IMR-90 (cell line): ENCODE results near the gene MGAT3. TPM values are rescaled to one million over a fixed set of nuclear protein-coding genes. Genes with fewer than 3 reads are reported as not detected.

Source experiments
- ATAC-seq: fragments of 200-7000 bp; cut with Tn5 transposase; 2 replicates; pipeline ENCODE4 v1.9.1; 2020; ENCODE audit warnings: low read depth, mild to moderate bottlenecking, moderate library complexity
- BruUV-seq: library from RNA; stranded (reverse); fragments of 400-500 nt; replicated peaks from 2 replicates; lab custom pipeline; 2021; lab: Mats Ljungman, UMichigan
- CTCF ChIA-PET: fragments of 300-600 bp; formaldehyde crosslinking; extraction: SDS; loops from one replicate; lab custom pipeline; 2021; ENCODE audit warnings: antibody characterized with exemption; lab: Yijun Ruan, JAX
- POLR2A ChIA-PET: fragments of 300-600 bp; sonication (Branson Sonifier 250); formaldehyde crosslinking; loops from one replicate; lab custom pipeline; 2022; ENCODE audit warnings: antibody characterized with exemption; ENCODE audit not compliant: unreplicated experiment; lab: Charles Lee
- DNase-seq: peaks from one replicate; pipeline ENCODE4 v3.0.0; 2013
- H2AFZ ChIP-seq: replicated peaks from 2 replicates; pipeline ENCODE3; 2013; ENCODE audit warnings: low read length, mild to moderate bottlenecking; ENCODE audit not compliant: poor library complexity
- H2AK5ac ChIP-seq: 2 replicates; pipeline ENCODE4 v1.6.1; 2013; ENCODE audit warnings: low read depth, low read length, inconsistent platforms
- H2AK9ac ChIP-seq: replicated peaks from 2 replicates; pipeline ENCODE3; 2013; ENCODE audit warnings: mild to moderate bottlenecking, low read depth, low read length, moderate library complexity; ENCODE audit not compliant: poor library complexity
- H2BK120ac ChIP-seq: 2 replicates; pipeline ENCODE4 v1.6.1; 2013; ENCODE audit warnings: low read depth, low read length, inconsistent platforms
- H2BK15ac ChIP-seq: 3 replicates; pipeline ENCODE4 v1.6.1; 2013; ENCODE audit warnings: low read depth, low read length, inconsistent platforms
- H2BK20ac ChIP-seq: 2 replicates; pipeline ENCODE4 v1.6.1; 2013; ENCODE audit warnings: low read depth, mild to moderate bottlenecking, inconsistent platforms, low read length, moderate library complexity
- H2BK5ac ChIP-seq: 2 replicates; pipeline ENCODE4 v1.6.1; 2013; ENCODE audit warnings: mild to moderate bottlenecking, low read depth, low read length, inconsistent platforms; ENCODE audit not compliant: poor library complexity, severe bottlenecking
- H3K14ac ChIP-seq: replicated peaks from 2 replicates; pipeline ENCODE4 v1.6.1; 2013; ENCODE audit warnings: low read depth, low read length, inconsistent platforms
- H3K18ac ChIP-seq: 2 replicates; pipeline ENCODE4 v1.6.1; 2013; ENCODE audit warnings: low read depth, low read length, control low read depth
- H3K23ac ChIP-seq: 2 replicates; pipeline ENCODE4 v1.6.1; 2013; ENCODE audit warnings: low read depth, low read length, inconsistent platforms
- H3K27ac ChIP-seq: 2 replicates; pipeline ENCODE4 v1.5.1; 2013; ENCODE audit warnings: mild to moderate bottlenecking, control low read depth, low read length; ENCODE audit not compliant: insufficient read depth
- H3K27me3 ChIP-seq: 2 replicates; pipeline ENCODE4 v1.6.1; 2013; ENCODE audit warnings: low read length; ENCODE audit not compliant: control insufficient read depth, insufficient read depth
- H3K36me3 ChIP-seq: 2 replicates; pipeline ENCODE4 v1.6.1; 2013; ENCODE audit warnings: low read length, mixed read lengths; ENCODE audit not compliant: control insufficient read depth, insufficient read depth
- H3K4ac ChIP-seq: 2 replicates; pipeline ENCODE4 v1.6.1; 2013; ENCODE audit warnings: low read depth, low read length, inconsistent platforms
- H3K4me1 ChIP-seq: 2 replicates; pipeline ENCODE4 v1.6.1; 2013; ENCODE audit warnings: low read length, mixed read lengths; ENCODE audit not compliant: control insufficient read depth, insufficient read depth
- H3K4me2 ChIP-seq: 2 replicates; pipeline ENCODE4 v1.6.1; 2013; ENCODE audit warnings: low read depth, mild to moderate bottlenecking, control low read depth, low read length, moderate library complexity
- H3K4me3 ChIP-seq: 2 replicates; pipeline ENCODE4 v1.5.1; 2013; ENCODE audit warnings: low read depth, mild to moderate bottlenecking, control low read depth, low read length, moderate library complexity; ENCODE audit not compliant: insufficient read depth
- H3K56ac ChIP-seq: 2 replicates; pipeline ENCODE4 v1.6.1; 2013; ENCODE audit warnings: low read length, inconsistent platforms; ENCODE audit not compliant: insufficient read depth; ENCODE audit errors: extremely low read depth
- H3K79me1 ChIP-seq, 2 experiments: 2 replicates each; pipeline ENCODE4 v1.6.1; 2013; ENCODE audit warnings: low read length in 2 of 2, inconsistent platforms in 1 of 2, low read depth in 1 of 2
- H3K9ac ChIP-seq: 2 replicates; pipeline ENCODE4 v1.6.1; 2013; ENCODE audit warnings: low read depth, low read length, control low read depth
- H3K9me1 ChIP-seq: 2 replicates; pipeline ENCODE4 v1.6.1; 2013; ENCODE audit warnings: low read length, inconsistent platforms; ENCODE audit not compliant: insufficient read depth
- H3K9me3 ChIP-seq: 2 replicates; pipeline ENCODE4 v1.6.1; 2013; ENCODE audit warnings: low read length; ENCODE audit not compliant: control insufficient read depth, insufficient read depth
- H4K20me1 ChIP-seq: 2 replicates; pipeline ENCODE4 v1.6.1; 2013; ENCODE audit warnings: low read length, inconsistent platforms; ENCODE audit not compliant: insufficient read depth
- H4K5ac ChIP-seq: 2 replicates; pipeline ENCODE4 v1.6.1; 2013; ENCODE audit warnings: mild to moderate bottlenecking, low read depth, low read length, control low read depth
- H4K8ac ChIP-seq, 2 experiments: 2 replicates each; pipeline ENCODE4 v1.6.1; 2013; ENCODE audit warnings: low read depth in 2 of 2, low read length in 2 of 2, control low read depth in 1 of 2, inconsistent platforms in 1 of 2
- H4K91ac ChIP-seq: 2 replicates; pipeline ENCODE4 v1.6.1; 2013; ENCODE audit warnings: low read depth, low read length, inconsistent platforms; ENCODE audit not compliant: insufficient read depth
- BHLHE40 ChIP-seq: fragments of 150-350 bp; IDR thresholded peaks from 2 replicates; pipeline ENCODE4 v1.6.1; 2016; ENCODE audit warnings: mild to moderate bottlenecking, low read depth, low read length
- CEBPB ChIP-seq: IDR thresholded peaks from 2 replicates; pipeline ENCODE4 v1.6.1; 2012; ENCODE audit warnings: low read depth, low read length, improper control_type of control experiment
- CHD1 ChIP-seq: IDR thresholded peaks from 2 replicates; pipeline ENCODE4 v1.6.1; 2012; ENCODE audit warnings: low read depth, low read length, improper control_type of control experiment
- MAFK ChIP-seq: IDR thresholded peaks from 2 replicates; pipeline ENCODE4 v1.6.1; 2012; ENCODE audit warnings: low read depth, low read length, improper control_type of control experiment
- RAD21 ChIP-seq: IDR thresholded peaks from 2 replicates; pipeline ENCODE4 v1.6.1; 2012; ENCODE audit warnings: low read length, improper control_type of control experiment
- RCOR1 ChIP-seq: IDR thresholded peaks from 2 replicates; pipeline ENCODE4 v1.6.1; 2012; ENCODE audit warnings: mild to moderate bottlenecking, low read length, improper control_type of control experiment; ENCODE audit not compliant: insufficient replicate concordance
- RFX5 ChIP-seq: IDR thresholded peaks from 2 replicates; pipeline ENCODE4 v1.8.0; 2012; ENCODE audit warnings: low read depth, mild to moderate bottlenecking, low read length, moderate library complexity
- SMC3 ChIP-seq: fragments of 150-350 bp; IDR thresholded peaks from 2 replicates; pipeline ENCODE4 v1.6.1; 2016; ENCODE audit warnings: low read depth, mild to moderate bottlenecking, antibody characterized with exemption, low read length, moderate library complexity
- WGBS, 2 experiments: methylation state at CpG; one replicate each; pipeline versions ENCODE4 v1.1.5 to v1.1.7; 2013; ENCODE audit warnings: missing lambda C conversion rate in 2 of 2; ENCODE audit not compliant: insufficient read length in 1 of 2; ENCODE audit errors: extremely low coverage in 2 of 2; 5-methylcytosine and 5-hydroxymethylcytosine counted together
- dilution Hi-C: fragments of 300-500 bp; cut with HindIII; formaldehyde crosslinking; loops from one replicate; pipeline ENCODE4 v1.14.3; 2018; ENCODE audit warnings: low sequenced_read_pairs; ENCODE audit not compliant: unreplicated experiment
- in situ Hi-C: fragments of 300-500 bp; cut with MboI; formaldehyde crosslinking; loops from 3 replicates; pipeline ENCODE4 v1.14.3; 2019; ENCODE audit warnings: low sequenced_read_pairs, inconsistent platforms, mixed read lengths
- intact Hi-C: fragments of 100-400 bp; cut with micrococcal nuclease; formaldehyde crosslinking; loops from 2 replicates; pipeline ENCODE4 v1.10.0; 2022
- polyA plus RNA-seq, 3 experiments: library from polyadenylated mRNA; depleted of rRNA; stranded (reverse); fragments of >200 nt; gene quantifications; 2 replicates each; pipeline ENCODE4 v1.2.3, GENCODE V29; 2012; ENCODE audit warnings: low replicate concordance in 1 of 3
- total RNA-seq: library from RNA; depleted of rRNA; stranded (reverse); fragments of >200 nt; gene quantifications from 2 replicates; pipeline ENCODE4 v1.2.3, GENCODE V29; 2012

MGAT3 gene
- total and polyA plus RNA-seq, 2 of the 4 experiments (the other 2 are of a cell fraction): 0.36 to 1.1 TPM

DNA sequence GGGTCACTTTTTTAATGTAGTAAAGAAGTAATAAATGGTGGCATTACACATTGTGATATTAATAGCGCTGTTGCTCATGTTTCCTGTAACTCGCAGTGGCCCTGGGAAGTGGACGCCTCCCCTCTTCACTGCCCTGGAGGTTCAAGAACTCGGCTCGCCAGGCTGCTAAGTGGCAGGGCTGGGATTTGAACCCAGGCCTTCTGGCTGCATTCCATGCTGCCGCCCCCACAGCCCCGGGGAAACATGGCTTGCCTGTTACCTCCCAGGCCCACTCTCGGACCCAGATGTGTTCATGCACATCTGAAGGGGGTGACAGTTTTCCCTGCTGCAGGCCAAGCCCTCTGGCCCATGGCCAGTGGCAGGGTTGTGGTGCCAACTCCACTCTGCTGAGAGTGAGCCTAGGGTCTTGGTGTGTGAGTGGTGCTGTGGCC is 25.0 kb upstream of the MGAT3 start:
- Histone ChIP-seq H3K23ac (no peak overlapping the region), H4K5ac (no peak overlapping the region), H3K9me3 (no peaks in the 10 kb centered on the region), H2AK5ac (no peak overlapping the region), H3K18ac (no peak overlapping the region), H3K9me1 (0 out of 2 replicates have a peak, but pooled peaks cover 8% of the 10 kb centered on the region), H3K56ac (no peak overlapping the region), H2BK20ac (no peak overlapping the region), H4K91ac (no peak overlapping the region), H3K9ac (no peak overlapping the region), H3K27me3 (no peaks in the 10 kb centered on the region), H4K20me1 (no peaks in the 10 kb centered on the region; the same call in none of the 2 replicates), H2BK15ac (no peak overlapping the region), H3K36me3 (peaks cover 49% of the 10 kb centered on the region), H2AK9ac (no peak overlapping the region), H3K4me1 (peaks cover 4% of the 10 kb centered on the region; the same call in 1 of the 2 replicates), H3K14ac (no peak overlapping the region), H3K4ac (no peak overlapping the region), H3K79me1 (no peaks in the 10 kb centered on the region), H2BK5ac (peak overlapping the region; percentile 10), H3K4me3 (no peak overlapping the region), H2BK120ac (peak overlapping the region; percentile 23; the same call in 1 of the 2 replicates), H2AFZ (no peak overlapping the region), H4K8ac (no peak overlapping the region), H3K4me2 (no peak overlapping the region), H3K27ac (no peak overlapping the region)
- no peak for ATAC-seq
- TF ChIP-seq SMC3 (no peak), CHD1 (no peak), RCOR1 (no peak), BHLHE40 (no peak), RFX5 (no peak), MAFK (no peak), CEBPB (no peak), RAD21 (no peak)
- intact Hi-C loops (loop anchor here (10.0 kb wide), 1 partner anchor 63 kb away; no protein-coding TSS in a partner anchor), dilution Hi-C loops (no loop called here), in situ Hi-C loops (no loop called here)
- no CpG with 5 or more reads among the region's 8 CpGs for WGBS, 2 experiments
- POLR2A ChIA-PET: no interaction called here
- BruUV-seq: no TSS peak
- CTCF ChIA-PET: no interaction called here
- DNase-seq: peak; percentile 34
